Epithelial cell of proximal tubule (primary cell): ENCODE data around the gene RNF123. TPM values are rescaled to one million over a fixed set of nuclear protein-coding genes. Genes with fewer than 3 reads are reported as not detected.

Experiments
- DNase-seq: peaks from one replicate; pipeline ENCODE4 v3.0.0-alpha.2; 2011; ENCODE audit warnings: low read depth
- H3K4me3 ChIP-seq: 2 replicates; pipeline ENCODE4 v1.5.1; 2011; ENCODE audit warnings: low read depth, mild to moderate bottlenecking, low read length
- total RNA-seq: library from RNA; depleted of rRNA; stranded (reverse); fragments of >200 nt; gene quantifications from 2 replicates; pipeline ENCODE4 v1.2.3, GENCODE V29; 2015
- TF ChIP-seq, protein P1 (sequence below): conservative IDR thresholded peaks from 2 replicates; pipeline ENCODE4 v1.5.1; 2012; ENCODE audit warnings: low read depth, mild to moderate bottlenecking, low read length

The RNF123 gene
- total RNA-seq, 1 donor from 2014 or later, result 18.0 TPM

DNA sequence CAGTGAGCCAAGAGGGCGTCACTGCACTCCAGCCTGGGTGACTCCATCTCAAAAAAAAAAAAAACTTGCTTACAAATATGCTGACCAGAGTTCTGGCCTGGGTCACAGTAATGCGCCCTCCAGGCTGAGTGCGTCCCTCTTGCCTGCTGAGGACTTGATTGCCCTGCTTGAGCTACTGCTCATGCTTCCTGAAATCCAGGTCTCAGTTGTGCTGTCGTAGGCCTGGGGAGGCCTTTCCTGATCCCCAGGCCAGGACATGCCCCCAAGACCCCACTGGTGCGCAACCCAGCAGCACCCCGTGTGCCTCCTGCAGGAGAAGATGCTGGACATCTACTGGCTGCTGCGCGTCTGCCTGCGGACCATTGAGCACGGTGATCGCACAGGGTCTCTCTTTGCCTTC, 22.8 kb downstream of the RNF123 start:
- TF ChIP-seq, protein P1, sequence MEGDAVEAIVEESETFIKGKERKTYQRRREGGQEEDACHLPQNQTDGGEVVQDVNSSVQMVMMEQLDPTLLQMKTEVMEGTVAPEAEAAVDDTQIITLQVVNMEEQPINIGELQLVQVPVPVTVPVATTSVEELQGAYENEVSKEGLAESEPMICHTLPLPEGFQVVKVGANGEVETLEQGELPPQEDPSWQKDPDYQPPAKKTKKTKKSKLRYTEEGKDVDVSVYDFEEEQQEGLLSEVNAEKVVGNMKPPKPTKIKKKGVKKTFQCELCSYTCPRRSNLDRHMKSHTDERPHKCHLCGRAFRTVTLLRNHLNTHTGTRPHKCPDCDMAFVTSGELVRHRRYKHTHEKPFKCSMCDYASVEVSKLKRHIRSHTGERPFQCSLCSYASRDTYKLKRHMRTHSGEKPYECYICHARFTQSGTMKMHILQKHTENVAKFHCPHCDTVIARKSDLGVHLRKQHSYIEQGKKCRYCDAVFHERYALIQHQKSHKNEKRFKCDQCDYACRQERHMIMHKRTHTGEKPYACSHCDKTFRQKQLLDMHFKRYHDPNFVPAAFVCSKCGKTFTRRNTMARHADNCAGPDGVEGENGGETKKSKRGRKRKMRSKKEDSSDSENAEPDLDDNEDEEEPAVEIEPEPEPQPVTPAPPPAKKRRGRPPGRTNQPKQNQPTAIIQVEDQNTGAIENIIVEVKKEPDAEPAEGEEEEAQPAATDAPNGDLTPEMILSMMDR, result no peak
- H3K4me3 ChIP-seq, result no peak overlapping the region
- no peak for DNase-seq

DNA sequence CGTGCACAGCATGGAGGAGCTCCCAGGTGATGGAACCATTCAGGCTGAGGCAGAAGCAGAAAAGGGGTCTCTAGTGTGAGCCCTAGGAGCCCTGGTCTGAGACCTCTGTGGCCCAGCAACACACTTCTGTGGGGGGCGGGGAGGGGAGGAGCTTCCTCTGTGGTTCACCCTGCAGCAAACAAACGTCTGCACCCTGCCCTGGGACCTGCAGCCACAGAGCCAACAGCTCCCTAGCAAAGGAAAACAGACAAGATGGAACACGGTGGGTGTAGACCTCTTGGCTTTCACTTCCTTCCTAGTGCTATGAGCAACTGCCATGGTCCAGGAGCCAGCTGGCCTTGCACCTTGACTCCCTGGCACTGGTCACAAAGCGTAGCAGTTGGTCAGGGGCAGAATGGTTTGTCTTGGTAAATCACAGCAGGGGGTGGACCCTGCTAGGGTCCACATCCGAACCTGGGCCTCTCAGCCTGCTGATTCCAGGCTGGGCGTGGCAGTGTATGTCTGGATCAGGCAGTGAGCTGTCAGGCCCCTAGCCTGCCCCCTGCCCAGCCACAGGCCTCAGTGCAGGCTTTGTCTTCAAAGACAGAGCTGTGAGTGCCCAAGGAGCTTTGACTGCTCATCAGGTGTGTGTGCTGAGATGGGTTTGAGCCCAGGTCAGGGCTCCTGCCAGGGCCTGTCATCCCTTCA, 23.4 kb downstream of the RNF123 start:
- TF ChIP-seq, protein P1, result no peak
- H3K4me3 ChIP-seq, result no peak overlapping the region
- no peak for DNase-seq

DNA sequence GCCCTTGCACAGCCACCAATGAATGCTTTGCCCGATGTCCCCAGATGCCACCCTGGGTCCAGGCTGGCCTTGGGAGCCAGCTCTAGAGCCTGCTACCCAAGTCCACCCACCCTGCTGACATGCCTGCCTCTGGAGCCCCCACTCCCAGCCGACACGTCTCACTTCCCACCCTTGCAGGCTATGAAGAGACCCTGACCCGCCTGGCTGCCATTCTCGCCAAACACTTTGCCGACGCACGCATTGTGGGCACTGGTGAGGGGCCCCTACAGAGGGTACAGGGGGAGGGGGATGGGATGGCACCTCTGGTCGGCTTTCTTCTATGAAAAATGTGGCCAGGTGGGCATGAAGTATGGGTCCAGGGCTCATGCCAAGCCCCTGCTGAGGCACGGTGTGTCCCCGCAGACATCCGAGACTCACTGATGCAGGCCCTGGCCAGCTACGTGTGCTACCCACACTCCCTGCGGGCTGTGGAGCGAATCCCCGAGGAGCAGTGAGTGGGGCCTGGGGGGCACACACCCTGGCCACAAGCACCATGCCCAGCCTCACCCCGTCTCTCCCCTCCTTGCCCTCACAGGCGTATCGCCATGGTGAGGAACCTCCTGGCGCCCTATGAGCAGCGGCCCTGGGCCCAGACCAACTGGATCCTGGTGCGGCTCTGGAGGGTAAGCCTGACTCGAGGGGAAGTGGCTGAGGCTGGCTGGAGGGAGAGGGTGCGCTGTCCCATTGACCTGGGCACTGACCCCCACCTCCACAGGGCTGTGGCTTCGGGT, 24.2 kb downstream of the RNF123 start:
- TF ChIP-seq, protein P1, result no peak
- H3K4me3 ChIP-seq, result no peak overlapping the region
- DNase-seq, result no peak

DNA sequence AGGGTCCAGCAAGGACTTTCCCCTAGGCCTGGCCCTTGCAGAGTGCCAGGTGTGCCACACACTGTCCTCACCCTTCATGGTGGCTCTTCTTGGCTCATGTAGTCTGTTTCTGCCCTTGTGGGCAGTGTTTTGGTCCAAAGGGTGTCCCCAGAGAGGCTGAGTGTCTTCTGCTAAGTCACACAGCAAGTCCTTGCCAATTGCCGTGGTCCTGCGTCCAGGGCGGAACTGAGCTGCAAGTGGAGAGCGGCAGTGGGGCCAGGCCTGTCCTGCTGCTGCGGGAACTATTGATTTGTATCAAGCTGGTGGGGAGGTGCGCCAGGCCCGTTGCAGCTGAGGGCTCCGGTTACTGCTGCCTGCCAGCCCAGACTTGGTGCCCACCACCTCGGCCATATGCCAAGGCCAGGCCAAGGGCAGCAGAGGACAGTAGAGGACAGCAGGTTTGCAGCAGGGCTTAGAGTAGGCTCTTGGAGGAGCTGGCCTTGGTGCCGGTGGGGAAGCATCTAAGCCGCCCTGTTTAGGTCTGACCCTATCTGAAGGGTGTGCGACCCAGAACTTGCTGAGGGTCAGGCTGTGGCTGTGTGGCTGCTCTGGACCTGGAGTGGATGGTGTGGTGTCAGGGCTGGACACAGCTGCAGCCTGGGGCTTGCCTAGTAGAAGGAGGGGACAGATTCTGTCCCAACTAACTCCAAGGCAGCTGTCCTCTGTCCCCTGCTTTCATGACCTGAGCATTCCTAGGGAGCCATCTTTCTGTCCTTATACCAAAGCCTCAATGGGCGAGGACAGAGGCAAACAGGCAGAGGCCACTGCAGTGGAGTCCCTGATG, 25.6 kb downstream of the RNF123 start:
- TF ChIP-seq, protein P1, result no peak
- H3K4me3 ChIP-seq, result no peak overlapping the region
- DNase-seq, result no peak

DNA sequence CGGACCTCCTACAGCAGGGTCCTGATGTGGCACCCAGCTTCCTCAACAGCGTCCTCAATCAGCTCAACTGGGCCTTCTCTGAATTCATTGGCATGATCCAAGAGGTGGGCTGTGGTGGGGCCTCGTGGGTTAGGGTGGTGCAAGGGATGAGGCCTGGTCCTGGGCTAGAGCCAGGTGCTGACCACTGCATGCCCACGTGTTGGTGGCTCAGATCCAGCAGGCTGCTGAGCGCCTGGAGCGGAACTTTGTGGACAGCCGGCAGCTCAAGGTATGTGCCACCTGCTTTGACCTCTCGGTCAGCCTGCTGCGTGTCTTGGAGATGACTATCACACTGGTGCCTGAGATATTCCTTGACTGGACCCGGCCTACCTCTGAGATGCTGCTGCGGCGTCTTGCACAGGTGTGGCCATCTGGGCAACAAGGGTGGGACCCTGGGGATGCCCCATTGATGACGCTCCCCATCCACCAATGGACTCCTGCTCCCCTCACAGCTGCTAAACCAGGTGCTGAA, 26.3 kb downstream of the RNF123 start:
- no peak for DNase-seq
- TF ChIP-seq, protein P1, result no peak
- no peak overlapping the region for H3K4me3 ChIP-seq

DNA sequence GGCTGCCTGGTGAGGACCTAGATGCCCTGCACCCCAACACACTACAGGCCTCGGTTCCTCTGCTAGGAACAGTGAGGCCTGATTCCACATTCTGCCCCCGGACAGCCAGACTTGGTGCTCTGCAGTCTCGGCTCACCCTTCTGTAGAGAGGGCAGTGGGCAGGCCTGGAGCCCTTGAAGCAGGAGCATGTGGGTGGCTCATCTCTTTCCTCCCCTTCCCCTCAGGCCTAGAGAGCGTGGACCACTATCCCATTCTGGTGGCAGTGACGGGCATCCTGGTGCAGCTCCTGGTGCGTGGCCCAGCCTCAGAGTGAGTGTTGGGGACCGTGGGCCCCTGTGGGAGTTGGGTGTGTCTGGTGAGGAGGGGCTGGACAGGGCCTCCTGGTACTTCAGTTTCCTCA, 26.8 kb downstream of the RNF123 start:
- TF ChIP-seq, protein P1, result no peak
- DNase-seq, result no peak
- H3K4me3 ChIP-seq, result no peak overlapping the region
